OCI-LY7 (cell line): Measurements from ENCODE around the gene HSPBP1.

Experiments
- CTCF ChIP-seq: fragments of 200-600 bp; sonication (generic); conservative IDR thresholded peaks from 2 replicates; pipeline ENCODE4 v1.5.1; 2014; ENCODE audit warnings: mild to moderate bottlenecking, antibody characterized with exemption, low read length, moderate library complexity, mixed read lengths
- EZH2phosphoT487 ChIP-seq: fragments of 200-600 bp; sonication (generic); IDR thresholded peaks from 2 replicates; pipeline ENCODE4 v1.6.1; 2018; ENCODE audit warnings: low read depth, borderline replicate concordance, mild to moderate bottlenecking, mixed run types, antibody characterized with exemption, low read length, moderate library complexity, mixed read lengths

- TF ChIP-seq CTCF (no peak), EZH2phosphoT487 (no peak)
Measured at GRCh38 chr19:55232986-55233385, 46.9 kb downstream of the HSPBP1 start.
